SK-N-SH (cell line): Measurements from ENCODE around the gene EPHA6. TPM values are rescaled to one million over a fixed set of nuclear protein-coding genes. Genes with fewer than 3 reads are reported as not detected.

Source experiments
- CTCF ChIA-PET: fragments of 300-600, 350-600 bp; formaldehyde crosslinking; extraction: SDS; loops from one replicate; lab custom pipeline; 2021; lab: Yijun Ruan, JAX
- POLR2A ChIA-PET: fragments of 350-600 bp; sonication (Branson Sonifier 250); formaldehyde crosslinking; extraction: SDS; loops from one replicate; lab custom pipeline; 2020; ENCODE audit warnings: antibody characterized with exemption, inconsistent platforms; lab: Yijun Ruan, JAX
- DNase-seq: peaks from one replicate; pipeline ENCODE4 v3.0.0; 2012
- H2AFZ ChIP-seq: fragments of 200-600 bp; sonication (generic); 2 replicates; pipeline ENCODE4 v1.8.1; 2016; ENCODE audit warnings: antibody characterized with exemption, mild to moderate bottlenecking, low read depth
- H3F3A ChIP-seq: fragments of 200-600 bp; sonication (generic); replicated peaks from 2 replicates; pipeline ENCODE3; 2016; ENCODE audit warnings: antibody characterized with exemption, mild to moderate bottlenecking; ENCODE audit not compliant: insufficient read depth
- H3K27ac ChIP-seq, 2 experiments: fragments of 200-500 bp in 1 of 2; fragments of 200-600 bp in 1 of 2; sonication (Bioruptor generic) in 1 of 2; sonication (generic), shearing (Covaris generic) in 1 of 2; 2 replicates each; pipeline versions ENCODE4 v1.5.1 to v1.6.1; 2014 to 2016; ENCODE audit warnings: low read depth in 2 of 2, inconsistent platforms in 1 of 2, low read length in 1 of 2, mild to moderate bottlenecking in 1 of 2, mixed read lengths in 1 of 2
- H3K27me3 ChIP-seq: fragments of 200-600 bp; sonication (generic), shearing (Covaris generic); 2 replicates; pipeline ENCODE4 v1.6.1; 2016; ENCODE audit warnings: mixed run types; ENCODE audit not compliant: insufficient read depth
- H3K36me3 ChIP-seq, 2 experiments: fragments of 200-500 bp in 1 of 2; fragments of 200-600 bp in 1 of 2; sonication (Bioruptor generic) in 1 of 2; sonication (generic) in 1 of 2; replicated peaks in 1 of 2; 2 replicates each; pipeline versions ENCODE3 to v1.5.1; 2014 to 2016; ENCODE audit warnings: low read length in 1 of 2, mild to moderate bottlenecking in 1 of 2; ENCODE audit not compliant: insufficient read depth in 2 of 2, control insufficient read depth in 1 of 2
- H3K4me1 ChIP-seq, 2 experiments: fragments of 200-500 bp in 1 of 2; fragments of 200-600 bp in 1 of 2; sonication (Bioruptor generic) in 1 of 2; sonication (generic), shearing (Covaris generic) in 1 of 2; 2 replicates each; pipeline versions ENCODE4 v1.5.1 to v1.6.1; 2014 to 2016; ENCODE audit warnings: low read depth in 1 of 2, low read length in 1 of 2, mixed run types in 1 of 2; ENCODE audit not compliant: insufficient read depth in 2 of 2, control insufficient read depth in 1 of 2
- H3K4me2 ChIP-seq: fragments of 200-600 bp; sonication (generic), shearing (Covaris generic); 2 replicates; pipeline ENCODE4 v1.6.1; 2017; ENCODE audit warnings: mixed run types
- H3K4me3 ChIP-seq, 2 experiments: fragments of 200-500 bp in 1 of 2; fragments of 200-600 bp in 1 of 2; sonication (Bioruptor generic) in 1 of 2; sonication (generic), shearing (Covaris generic) in 1 of 2; 2 replicates each; pipeline versions ENCODE4 v1.5.1 to v1.8.1; 2014 to 2016; ENCODE audit warnings: low read depth in 2 of 2, inconsistent platforms in 1 of 2, low read length in 1 of 2, mild to moderate bottlenecking in 1 of 2, mixed read lengths in 1 of 2, moderate library complexity in 1 of 2
- H3K79me2 ChIP-seq: fragments of 200-600 bp; sonication (generic); 2 replicates; pipeline ENCODE4 v1.8.1; 2017; ENCODE audit warnings: mild to moderate bottlenecking; ENCODE audit not compliant: insufficient read depth
- H3K9ac ChIP-seq: fragments of 200-600 bp; sonication (generic); 2 replicates; pipeline ENCODE4 v1.6.1; 2017; ENCODE audit warnings: mixed run types
- H3K9me2 ChIP-seq: fragments of 200-600 bp; sonication (generic); 2 replicates; pipeline ENCODE4 v1.6.1; 2017; ENCODE audit warnings: mixed run types
- H3K9me3 ChIP-seq: fragments of 200-600 bp; sonication (generic); 2 replicates; pipeline ENCODE4 v1.6.1; 2017; ENCODE audit warnings: mixed run types, mild to moderate bottlenecking, moderate library complexity
- H4K20me1 ChIP-seq: fragments of 200-600 bp; sonication (generic); 2 replicates; pipeline ENCODE4 v1.6.1; 2017; ENCODE audit warnings: mild to moderate bottlenecking, mixed run types; ENCODE audit not compliant: insufficient read depth
- ELF1 ChIP-seq: IDR thresholded peaks from 2 replicates; pipeline ENCODE4 v1.4.0; 2012
- FOXJ3 ChIP-seq: sonication (generic); formaldehyde crosslinking; IDR thresholded peaks from 2 replicates; pipeline ENCODE4 v1.5.1; 2020; ENCODE audit warnings: mild to moderate bottlenecking, missing genetic modification reagents
- GABPA ChIP-seq: IDR thresholded peaks from 2 replicates; pipeline ENCODE4 v1.4.0; 2012; ENCODE audit warnings: low read depth, mild to moderate bottlenecking
- GATA2 ChIP-seq: sonication (generic); formaldehyde crosslinking; IDR thresholded peaks from 2 replicates; pipeline ENCODE4 v1.5.0; 2020; ENCODE audit warnings: mild to moderate bottlenecking, missing genetic modification reagents
- NRF1 ChIP-seq: IDR thresholded peaks from 2 replicates; pipeline ENCODE4 v1.6.1; 2012; ENCODE audit warnings: low read depth, mild to moderate bottlenecking, low read length
- RAD21 ChIP-seq: IDR thresholded peaks from 2 replicates; pipeline ENCODE4 v1.6.1; 2012; ENCODE audit warnings: mild to moderate bottlenecking, low read length
- RFX5 ChIP-seq: IDR thresholded peaks from 2 replicates; pipeline ENCODE4 v1.6.1; 2012; ENCODE audit warnings: mild to moderate bottlenecking, improper control_type of control experiment, low read length
- SMC3 ChIP-seq: IDR thresholded peaks from 2 replicates; pipeline ENCODE4 v1.6.1; 2012; ENCODE audit warnings: low read depth, low read length, improper control_type of control experiment
- TCF12 ChIP-seq: IDR thresholded peaks from 2 replicates; pipeline ENCODE4 v1.4.0; 2012
- YY1 ChIP-seq: IDR thresholded peaks from 2 replicates; pipeline ENCODE4 v1.4.0; 2012; ENCODE audit warnings: low read depth, mild to moderate bottlenecking
- WGBS: methylation state at CpG from one replicate; pipeline ENCODE4 v1.1.6; 2017; ENCODE audit warnings: low lambda C conversion rate; 5-methylcytosine and 5-hydroxymethylcytosine counted together
- polyA plus RNA-seq, 3 experiments: library from polyadenylated mRNA; depleted of rRNA; stranded (reverse); fragments of >200 nt; gene quantifications; 2 replicates each; pipeline ENCODE4 v1.2.3, GENCODE V29; 2012
- TF ChIP-seq, protein P1 (sequence below): fragments of 200-600 bp; sonication (generic); IDR thresholded peaks from 2 replicates; pipeline ENCODE4 v1.6.1; 2017; ENCODE audit warnings: antibody characterized with exemption, mild to moderate bottlenecking, moderate library complexity
- TF ChIP-seq, protein P2 (sequence below): fragments of 150-350 bp; IDR thresholded peaks from 2 replicates; pipeline ENCODE4 v1.6.1; 2016; ENCODE audit warnings: mild to moderate bottlenecking, low read depth, low read length
- TF ChIP-seq, protein P3 (sequence below): IDR thresholded peaks from 2 replicates; pipeline ENCODE4 v1.4.0; 2012; ENCODE audit warnings: low read depth, borderline replicate concordance
- TF ChIP-seq, protein P4 (sequence below): IDR thresholded peaks from 2 replicates; pipeline ENCODE4 v1.4.0; 2012; ENCODE audit warnings: low read depth, borderline replicate concordance
- TF ChIP-seq, protein P5 (sequence below): fragments of 150-350 bp; IDR thresholded peaks from 2 replicates; pipeline ENCODE4 v1.6.1; 2017; ENCODE audit warnings: antibody characterized with exemption, low read length, low read depth, borderline replicate concordance

The EPHA6 gene
- polyA plus RNA-seq, 1 of the 3 experiments (the other 2 are of a cell fraction), result not detected

DNA sequence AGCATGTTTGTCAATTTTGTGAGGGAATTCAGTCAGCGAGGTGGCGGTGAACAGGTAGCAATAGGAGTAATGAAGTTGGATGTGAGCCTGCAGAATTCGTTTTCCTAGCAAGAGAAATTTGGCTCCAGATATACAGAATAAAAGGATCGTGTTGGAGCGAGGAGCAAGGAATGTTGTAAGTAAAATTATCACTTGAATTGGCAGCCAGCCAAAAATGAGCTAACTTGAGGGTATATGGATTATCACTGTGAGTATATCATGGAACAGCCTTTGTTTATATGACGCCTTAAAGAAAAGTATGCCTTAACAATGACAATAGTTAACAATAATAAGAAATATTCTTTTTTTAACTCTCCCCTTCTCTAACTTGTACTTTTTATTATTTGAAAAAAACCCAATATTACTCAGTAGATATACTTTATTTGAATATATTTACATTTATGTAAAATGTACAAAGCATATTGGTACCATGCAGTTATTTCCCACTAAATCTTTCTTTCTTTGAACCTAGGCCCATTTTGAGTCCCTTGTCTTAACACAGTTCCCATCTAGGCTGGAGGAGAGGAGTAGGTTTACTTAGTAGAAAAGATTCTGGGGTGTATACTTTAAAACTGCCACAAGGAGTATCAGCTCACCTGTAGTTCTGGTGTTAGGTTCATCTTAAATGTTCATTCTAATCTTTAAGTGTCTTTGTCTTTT lies 29.3 kb downstream of the EPHA6 start:
- WGBS, result 28% methylated on average over 6 of the region's 6 CpGs
- Histone ChIP-seq H3K36me3 (no peaks in the 10 kb centered on the region), H3K27me3 (no peaks in the 10 kb centered on the region), H3K4me3 (no peak overlapping the region), H2AFZ (no peak overlapping the region), H4K20me1 (no peaks in the 10 kb centered on the region), H3K79me2 (no peaks in the 10 kb centered on the region), H3K9me3 (no peaks in the 10 kb centered on the region), H3K27ac (no peak overlapping the region), H3K4me2 (no peak overlapping the region), H3K4me1 (no peaks in the 10 kb centered on the region)
- ChIA-PET CTCF (no interaction called here), POLR2A (no interaction called here)
- DNase-seq, result no peak
- TF ChIP-seq, protein P1, sequence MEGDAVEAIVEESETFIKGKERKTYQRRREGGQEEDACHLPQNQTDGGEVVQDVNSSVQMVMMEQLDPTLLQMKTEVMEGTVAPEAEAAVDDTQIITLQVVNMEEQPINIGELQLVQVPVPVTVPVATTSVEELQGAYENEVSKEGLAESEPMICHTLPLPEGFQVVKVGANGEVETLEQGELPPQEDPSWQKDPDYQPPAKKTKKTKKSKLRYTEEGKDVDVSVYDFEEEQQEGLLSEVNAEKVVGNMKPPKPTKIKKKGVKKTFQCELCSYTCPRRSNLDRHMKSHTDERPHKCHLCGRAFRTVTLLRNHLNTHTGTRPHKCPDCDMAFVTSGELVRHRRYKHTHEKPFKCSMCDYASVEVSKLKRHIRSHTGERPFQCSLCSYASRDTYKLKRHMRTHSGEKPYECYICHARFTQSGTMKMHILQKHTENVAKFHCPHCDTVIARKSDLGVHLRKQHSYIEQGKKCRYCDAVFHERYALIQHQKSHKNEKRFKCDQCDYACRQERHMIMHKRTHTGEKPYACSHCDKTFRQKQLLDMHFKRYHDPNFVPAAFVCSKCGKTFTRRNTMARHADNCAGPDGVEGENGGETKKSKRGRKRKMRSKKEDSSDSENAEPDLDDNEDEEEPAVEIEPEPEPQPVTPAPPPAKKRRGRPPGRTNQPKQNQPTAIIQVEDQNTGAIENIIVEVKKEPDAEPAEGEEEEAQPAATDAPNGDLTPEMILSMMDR, result no peak
- TF ChIP-seq RFX5 (no peak), ELF1 (no peak), FOXJ3 (CRISPR knock-in tag) (no peak), NRF1 (no peak)
- TF ChIP-seq, all 33 proteins: peak for 0
- Histone ChIP-seq H3F3A (no peaks in the 10 kb centered on the region), H3K9ac (no peak overlapping the region), H3K9me2 (no peaks in the 10 kb centered on the region)

DNA sequence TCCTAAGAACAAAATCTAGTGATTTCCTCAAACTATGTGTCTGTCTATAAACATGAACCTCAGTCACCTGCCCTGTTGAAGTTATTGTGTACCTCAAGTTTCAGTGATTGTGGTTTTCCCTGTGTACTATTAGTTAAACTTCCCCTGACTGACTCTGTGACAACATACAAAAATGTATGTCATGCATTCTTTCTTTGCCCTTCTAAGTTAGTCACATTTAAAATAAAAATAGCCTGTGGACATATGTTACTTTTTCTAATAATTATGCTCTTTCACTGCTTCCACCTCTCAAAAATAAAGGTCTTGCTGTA lies 29.8 kb downstream of the EPHA6 start:
- H3K27me3 ChIP-seq, result no peaks in the 10 kb centered on the region
- H3K27ac ChIP-seq, result no peak overlapping the region
- TF ChIP-seq FOXJ3 (CRISPR knock-in tag), result no peak
- no peaks in the 10 kb centered on the region for H3K79me2 ChIP-seq
- H4K20me1 ChIP-seq, result no peaks in the 10 kb centered on the region
- no peak overlapping the region for H3K4me3 ChIP-seq
- H3K4me1 ChIP-seq, result no peaks in the 10 kb centered on the region
- no peaks in the 10 kb centered on the region for H3K9me3 ChIP-seq
- POLR2A ChIA-PET, result no interaction called here
- H3K4me2 ChIP-seq, result no peak overlapping the region
- CTCF ChIA-PET, result no interaction called here
- H3K9ac ChIP-seq, result no peak overlapping the region
- H3K9me2 ChIP-seq, result no peaks in the 10 kb centered on the region
- H3K36me3 ChIP-seq, result no peaks in the 10 kb centered on the region
- H2AFZ ChIP-seq, result no peak overlapping the region; the same call in 1 of the 2 replicates
- no peaks in the 10 kb centered on the region for H3F3A ChIP-seq
- no peak for DNase-seq

DNA sequence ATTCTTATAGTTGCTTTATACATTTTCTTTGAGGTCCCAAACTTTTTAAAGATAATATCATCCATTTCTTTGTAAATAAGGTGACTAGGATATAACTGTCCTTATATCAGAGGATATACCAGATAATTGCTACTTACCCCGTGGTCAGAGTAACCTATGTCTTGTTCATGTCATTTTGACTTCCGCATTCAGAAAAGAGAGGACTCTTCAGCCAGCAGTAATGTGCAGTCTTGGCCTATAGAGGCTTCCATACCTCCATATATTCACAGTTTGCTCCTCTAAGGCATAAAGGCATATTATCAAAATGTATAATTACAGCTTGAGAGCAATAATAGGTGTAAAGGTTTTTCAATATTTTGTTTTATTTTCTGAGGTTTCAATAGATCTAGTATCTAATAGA lies 38.5 kb downstream of the EPHA6 start:
- DNase-seq, result no peak
- Histone ChIP-seq H3F3A (no peaks in the 10 kb centered on the region), H3K9me3 (no peaks in the 10 kb centered on the region), H3K36me3 (no peaks in the 10 kb centered on the region), H3K79me2 (no peaks in the 10 kb centered on the region), H3K27ac (no peak overlapping the region), H3K9me2 (no peaks in the 10 kb centered on the region), H3K4me1 (no peaks in the 10 kb centered on the region), H3K9ac (no peak overlapping the region), H3K4me2 (no peak overlapping the region), H3K4me3 (no peak overlapping the region), H3K27me3 (no peaks in the 10 kb centered on the region), H4K20me1 (no peaks in the 10 kb centered on the region), H2AFZ (no peak overlapping the region)
- POLR2A ChIA-PET, result no interaction called here
- TF ChIP-seq SMC3 (no peak), RAD21 (no peak), GATA2 (CRISPR knock-in tag) (no peak), GABPA (no peak), TCF12 (no peak), YY1 (no peak)
- TF ChIP-seq, protein P2, sequence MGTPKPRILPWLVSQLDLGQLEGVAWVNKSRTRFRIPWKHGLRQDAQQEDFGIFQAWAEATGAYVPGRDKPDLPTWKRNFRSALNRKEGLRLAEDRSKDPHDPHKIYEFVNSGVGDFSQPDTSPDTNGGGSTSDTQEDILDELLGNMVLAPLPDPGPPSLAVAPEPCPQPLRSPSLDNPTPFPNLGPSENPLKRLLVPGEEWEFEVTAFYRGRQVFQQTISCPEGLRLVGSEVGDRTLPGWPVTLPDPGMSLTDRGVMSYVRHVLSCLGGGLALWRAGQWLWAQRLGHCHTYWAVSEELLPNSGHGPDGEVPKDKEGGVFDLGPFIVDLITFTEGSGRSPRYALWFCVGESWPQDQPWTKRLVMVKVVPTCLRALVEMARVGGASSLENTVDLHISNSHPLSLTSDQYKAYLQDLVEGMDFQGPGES, result no peak
- TF ChIP-seq, protein P3, sequence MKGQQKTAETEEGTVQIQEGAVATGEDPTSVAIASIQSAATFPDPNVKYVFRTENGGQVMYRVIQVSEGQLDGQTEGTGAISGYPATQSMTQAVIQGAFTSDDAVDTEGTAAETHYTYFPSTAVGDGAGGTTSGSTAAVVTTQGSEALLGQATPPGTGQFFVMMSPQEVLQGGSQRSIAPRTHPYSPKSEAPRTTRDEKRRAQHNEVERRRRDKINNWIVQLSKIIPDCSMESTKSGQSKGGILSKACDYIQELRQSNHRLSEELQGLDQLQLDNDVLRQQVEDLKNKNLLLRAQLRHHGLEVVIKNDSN, result no peak
- TF ChIP-seq, protein P4, sequence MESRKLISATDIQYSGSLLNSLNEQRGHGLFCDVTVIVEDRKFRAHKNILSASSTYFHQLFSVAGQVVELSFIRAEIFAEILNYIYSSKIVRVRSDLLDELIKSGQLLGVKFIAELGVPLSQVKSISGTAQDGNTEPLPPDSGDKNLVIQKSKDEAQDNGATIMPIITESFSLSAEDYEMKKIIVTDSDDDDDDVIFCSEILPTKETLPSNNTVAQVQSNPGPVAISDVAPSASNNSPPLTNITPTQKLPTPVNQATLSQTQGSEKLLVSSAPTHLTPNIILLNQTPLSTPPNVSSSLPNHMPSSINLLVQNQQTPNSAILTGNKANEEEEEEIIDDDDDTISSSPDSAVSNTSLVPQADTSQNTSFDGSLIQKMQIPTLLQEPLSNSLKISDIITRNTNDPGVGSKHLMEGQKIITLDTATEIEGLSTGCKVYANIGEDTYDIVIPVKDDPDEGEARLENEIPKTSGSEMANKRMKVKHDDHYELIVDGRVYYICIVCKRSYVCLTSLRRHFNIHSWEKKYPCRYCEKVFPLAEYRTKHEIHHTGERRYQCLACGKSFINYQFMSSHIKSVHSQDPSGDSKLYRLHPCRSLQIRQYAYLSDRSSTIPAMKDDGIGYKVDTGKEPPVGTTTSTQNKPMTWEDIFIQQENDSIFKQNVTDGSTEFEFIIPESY, result no peak
- TF ChIP-seq, protein P5, sequence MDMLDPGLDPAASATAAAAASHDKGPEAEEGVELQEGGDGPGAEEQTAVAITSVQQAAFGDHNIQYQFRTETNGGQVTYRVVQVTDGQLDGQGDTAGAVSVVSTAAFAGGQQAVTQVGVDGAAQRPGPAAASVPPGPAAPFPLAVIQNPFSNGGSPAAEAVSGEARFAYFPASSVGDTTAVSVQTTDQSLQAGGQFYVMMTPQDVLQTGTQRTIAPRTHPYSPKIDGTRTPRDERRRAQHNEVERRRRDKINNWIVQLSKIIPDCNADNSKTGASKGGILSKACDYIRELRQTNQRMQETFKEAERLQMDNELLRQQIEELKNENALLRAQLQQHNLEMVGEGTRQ, result no peak
- CTCF ChIA-PET, result interaction anchor here (0.6 to 2.9 kb wide), 3 partner anchors 10 to 376 kb away, joined by 3 to 14 read pairs (median 3); no protein-coding TSS in a partner anchor
- 5% methylated on average over 2 of the region's 2 CpGs for WGBS
